GM12873 (cell line): ENCODE results near the gene IL11.

Experiments
- CTCF ChIP-seq: IDR thresholded peaks from 2 replicates; pipeline ENCODE4 v1.5.1; 2012; ENCODE audit warnings: low read depth, mild to moderate bottlenecking, moderate library complexity, low read length, control low read depth; ENCODE audit not compliant: insufficient read depth; ENCODE audit errors: missing control alignments

The IL11 gene

DNA sequence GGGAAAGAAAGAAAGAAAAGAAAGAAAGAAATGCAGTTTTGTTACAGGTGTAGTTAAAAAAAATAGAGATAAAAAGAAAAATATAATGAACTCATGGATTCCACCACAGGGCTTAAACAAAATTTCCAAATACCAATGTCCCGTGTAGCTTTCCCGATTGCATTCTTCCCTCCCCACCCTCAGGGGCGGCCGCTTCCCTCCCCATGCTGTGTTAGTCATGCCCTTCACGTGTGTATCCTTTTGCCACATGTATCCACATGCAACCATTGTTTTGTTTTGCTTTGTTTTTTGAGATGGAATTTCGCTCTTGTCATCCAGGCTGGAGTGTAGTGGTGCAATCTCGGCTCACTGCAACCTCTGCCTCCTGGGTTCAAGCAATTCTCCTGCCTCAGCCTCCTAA is 34.2 kb downstream of the IL11 start:
- no peak for TF ChIP-seq CTCF

DNA sequence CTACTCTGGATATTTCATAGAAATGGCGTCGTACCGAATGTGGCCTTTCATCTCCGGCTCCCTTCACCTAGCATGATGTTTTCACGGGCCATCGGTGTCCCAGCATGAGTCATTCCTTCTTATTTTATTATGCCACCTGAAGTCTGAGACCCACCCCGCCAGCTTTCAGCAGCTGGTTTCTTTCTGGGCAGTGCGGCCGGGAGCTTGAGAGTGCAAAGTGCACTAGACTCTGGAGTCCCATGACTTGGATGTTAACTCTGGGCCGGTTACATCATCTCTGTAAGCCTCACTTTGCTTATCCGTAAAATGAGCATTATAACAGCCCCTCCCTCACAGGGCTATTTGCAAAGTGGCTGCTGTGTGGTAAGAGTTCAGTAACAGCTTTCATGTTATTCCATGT is 36.4 kb downstream of the IL11 start:
- no peak for TF ChIP-seq CTCF

GRCh38 chr19:55325172-55325571 is 45.1 kb downstream of the IL11 start, which contains the start of gene TMEM150B:
TMEM150B (minus strand) TSS chr19:55325341; CDS start chr19:55321036, 4,305 bp downstream.
- no peak for TF ChIP-seq CTCF

DNA sequence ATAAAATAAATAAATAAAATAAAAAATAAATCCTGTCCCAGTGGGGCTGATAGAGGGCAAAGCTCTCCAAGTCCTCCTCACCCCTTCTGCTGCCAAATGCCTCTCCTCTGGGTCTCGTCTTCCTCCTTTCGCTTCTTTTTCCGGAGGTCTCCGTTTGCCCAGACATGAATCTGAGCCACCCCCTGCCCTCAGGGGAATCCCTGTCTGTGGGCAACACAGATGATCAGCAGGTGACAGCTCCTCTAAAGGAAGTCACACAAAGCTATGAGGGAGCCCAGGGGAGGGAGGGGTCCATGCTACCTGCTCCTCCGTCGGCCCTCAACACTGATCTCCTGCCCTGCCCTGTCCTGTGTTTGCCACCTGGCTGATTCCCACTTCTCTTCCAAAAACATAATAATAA is 45.6 kb downstream of the IL11 start:
- no peak for TF ChIP-seq CTCF

DNA sequence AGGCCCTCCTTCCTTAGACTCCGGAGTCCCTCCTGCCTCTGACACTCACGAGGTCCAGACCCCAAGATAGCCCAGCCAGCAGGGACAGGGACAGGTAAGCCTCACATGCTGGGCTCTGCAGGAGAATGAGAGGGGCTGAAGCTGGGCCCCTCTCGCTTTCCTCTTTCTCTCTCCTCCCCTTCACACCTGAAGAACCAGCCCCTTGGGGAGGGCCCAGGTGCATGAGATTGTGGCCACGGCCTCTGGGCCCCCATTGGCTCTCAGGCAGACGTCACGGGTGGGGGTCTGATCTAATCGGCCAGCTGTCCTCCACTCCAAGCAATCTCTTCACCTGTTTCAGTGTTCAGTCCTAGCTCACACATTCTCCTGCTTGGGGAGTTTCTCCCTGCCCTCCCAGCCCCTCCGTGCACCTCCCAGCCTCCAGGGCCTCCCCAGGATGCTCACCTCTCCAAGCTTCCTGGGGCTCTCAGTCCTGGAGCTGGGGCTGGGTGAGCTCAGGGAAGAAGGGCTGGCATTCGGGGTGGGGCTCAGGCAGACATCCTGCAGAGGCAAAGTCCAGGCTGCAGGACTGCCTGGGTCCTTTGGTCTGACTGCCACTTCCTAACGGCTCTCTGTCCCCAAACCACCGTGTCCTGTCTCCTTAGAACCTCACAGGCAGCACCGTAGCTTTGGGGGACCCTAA is 47.9 kb downstream of the IL11 start:
- no peak for TF ChIP-seq CTCF

DNA sequence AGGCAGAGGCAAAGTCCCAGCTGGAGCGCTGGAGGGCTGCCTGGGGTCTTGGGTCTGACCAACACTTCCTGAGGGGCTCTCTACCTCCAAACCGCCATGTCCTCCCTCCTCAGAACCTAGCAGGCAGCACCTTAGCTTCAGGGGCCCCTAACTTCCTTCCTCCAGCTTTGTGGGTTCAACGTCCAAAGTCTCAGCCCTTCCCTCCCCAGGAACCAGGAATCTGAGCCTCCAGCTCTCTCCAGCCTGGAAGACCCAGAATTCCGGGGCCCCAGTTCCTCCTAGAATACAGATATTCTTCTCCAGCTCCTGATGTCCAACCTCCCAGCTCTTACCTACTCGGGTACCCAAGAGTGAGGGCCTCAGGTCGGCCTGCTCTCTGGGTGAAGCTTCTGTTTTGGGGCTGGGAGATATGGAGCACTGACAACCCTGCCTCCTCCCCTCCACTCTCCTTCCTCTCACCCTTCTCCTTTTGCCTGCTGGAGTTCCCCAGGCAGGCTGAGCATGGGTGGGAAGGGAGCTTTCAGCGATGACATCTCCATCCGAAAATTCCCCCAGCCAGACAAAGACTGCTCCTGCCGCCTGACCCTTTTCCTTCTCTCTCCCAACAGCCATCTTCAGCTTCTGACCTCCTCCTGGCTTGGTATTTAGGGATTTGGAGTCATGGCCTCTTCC is 48.7 kb downstream of the IL11 start:
- TF ChIP-seq CTCF = no peak

DNA sequence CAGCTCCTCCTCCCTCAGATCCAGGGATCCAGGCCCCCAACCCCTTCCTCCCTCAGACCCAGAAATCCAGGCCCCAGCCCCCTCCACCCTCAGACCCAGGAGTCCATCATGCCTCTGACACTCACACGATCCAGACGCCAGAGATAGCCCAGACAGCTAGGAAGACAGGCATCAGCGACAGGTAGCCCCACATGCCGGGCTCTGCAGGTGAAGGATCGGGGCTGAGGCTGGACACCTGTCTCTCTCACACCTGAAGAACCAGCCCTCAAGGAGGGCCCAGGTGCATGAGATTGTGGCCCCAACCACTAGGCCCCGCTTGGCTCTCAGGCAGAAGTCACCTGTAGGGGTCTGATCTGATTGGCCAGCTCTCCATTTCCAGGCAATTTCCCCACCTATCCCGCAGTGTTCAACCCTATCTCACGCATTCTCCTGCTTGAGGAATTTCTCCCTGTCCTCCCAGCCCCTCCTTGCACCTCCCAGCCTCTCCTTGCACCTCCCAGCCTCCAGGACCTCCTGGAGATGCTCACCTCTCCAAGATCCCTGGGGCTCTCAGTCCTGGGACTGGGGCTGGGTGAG is 49.3 kb downstream of the IL11 start:
- no peak for TF ChIP-seq CTCF
